ENCODE data around the gene CNTNAP5. TPM values are rescaled to one million over a fixed set of nuclear protein-coding genes. Genes with fewer than 3 reads are reported as not detected.

The CNTNAP5 gene
- total RNA-seq, 3 donors from 2014 or later (not counting 1 experiment from before 2014, with no cell fraction given): not detected

DNA sequence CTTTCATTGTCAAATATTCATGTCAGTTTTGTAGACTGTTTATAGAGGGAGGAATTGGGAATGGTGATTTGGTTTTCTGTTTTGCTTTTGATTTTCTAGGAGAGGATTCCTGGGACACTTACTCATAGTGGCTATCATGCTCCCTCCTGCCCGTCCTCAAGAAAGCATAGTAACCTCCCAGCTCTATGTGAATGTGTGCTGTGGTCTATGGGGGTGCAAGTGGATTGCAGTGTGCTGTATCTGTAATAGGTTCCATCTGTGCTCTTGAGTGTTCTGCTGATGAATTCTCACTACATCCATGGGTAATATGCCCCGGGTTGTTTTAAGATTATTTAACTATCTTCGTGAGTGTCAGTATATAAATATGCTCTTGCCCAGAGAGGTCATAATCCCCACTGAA, 811.3 kb downstream of the CNTNAP5 start:
- Mint-ChIP-seq H3K36me3 (no peaks in the 10 kb centered on the region), H3K4me1 (no peaks in the 10 kb centered on the region), H3K9me3 (peaks cover 12 to 17% of the 10 kb centered on the region in 2 donors), H3K27me3 (ENCODE audit: low read depth in 2 of 2) (no peaks in the 10 kb centered on the region), H3K4me3 (no peak overlapping the region), H3K27ac (no peak overlapping the region)
- Histone ChIP-seq H3K36me3 (ENCODE audit: control insufficient read depth, insufficient read depth, low read length) (no peaks in the 10 kb centered on the region), H3K4me1 (ENCODE audit: control insufficient read depth, insufficient read depth, low read length) (no peaks in the 10 kb centered on the region), H3K27me3 (ENCODE audit: control insufficient read depth, insufficient read depth, low read length) (no peaks in the 10 kb centered on the region), H3K9me3 (ENCODE audit: control insufficient read depth, insufficient read depth, low read length) (peaks cover 2% of the 10 kb centered on the region), H3K27ac (ENCODE audit: low read length) (no peak overlapping the region), H3K4me3 (ENCODE audit: low read length) (no peak overlapping the region)
- intact Hi-C loops (cut with micrococcal nuclease): no loop called here
- DNase-seq (no peak), ATAC-seq (no peak)
- WGBS (ENCODE audit: insufficient coverage): 80% methylated on average over 2 of the region's 3 CpGs
- no peak for TF ChIP-seq CTCF (IDR thresholded peaks at IDR 0.05)

DNA sequence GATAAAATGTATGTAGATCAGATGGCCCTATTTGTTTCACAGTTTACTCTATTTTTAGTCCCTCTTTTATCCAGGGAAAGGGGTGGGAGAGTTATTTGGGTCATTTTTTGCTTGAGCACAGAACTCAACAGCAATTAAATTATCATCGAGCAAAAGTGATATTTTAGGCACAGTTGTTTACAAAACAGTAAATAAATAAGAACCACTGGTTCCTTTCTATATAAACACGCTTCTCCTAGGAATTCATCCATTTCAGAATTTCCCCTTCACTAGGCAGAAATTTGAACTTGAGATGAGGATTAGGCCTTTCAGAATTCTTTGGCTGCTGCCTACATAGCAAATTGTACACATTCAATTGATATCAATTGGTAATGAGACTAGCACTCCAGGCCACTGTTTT, 812.4 kb downstream of the CNTNAP5 start:
- ATAC-seq: no peak
- peaks cover 2% of the 10 kb centered on the region for H3K9me3 ChIP-seq (ENCODE audit: control insufficient read depth, insufficient read depth, low read length)
- H3K4me1 Mint-ChIP-seq: no peaks in the 10 kb centered on the region

GRCh38 chr2:124838406-124838805, 813.3 kb downstream of the CNTNAP5 start:
- no peak for DNase-seq
- H3K4me1 ChIP-seq (ENCODE audit: control insufficient read depth, insufficient read depth, low read length): no peaks in the 10 kb centered on the region
- Mint-ChIP-seq H3K9me3 (peaks cover 13 to 19% of the 10 kb centered on the region in 2 donors), H3K27me3 (ENCODE audit: low read depth in 2 of 2) (no peaks in the 10 kb centered on the region), H3K4me1 (no peaks in the 10 kb centered on the region), H3K4me3 (no peak overlapping the region), H3K36me3 (no peaks in the 10 kb centered on the region), H3K27ac (no peak overlapping the region)
- intact Hi-C loops (cut with micrococcal nuclease): no loop called here
- no peak overlapping the region for H3K27ac ChIP-seq (ENCODE audit: low read length)
- no peaks in the 10 kb centered on the region for H3K36me3 ChIP-seq (ENCODE audit: control insufficient read depth, insufficient read depth, low read length)
- no peak for ATAC-seq
- WGBS (ENCODE audit: insufficient coverage): 96% methylated on average over 3 of the region's 3 CpGs
- no peak overlapping the region for H3K4me3 ChIP-seq (ENCODE audit: low read length)
- H3K27me3 ChIP-seq (ENCODE audit: control insufficient read depth, insufficient read depth, low read length): no peaks in the 10 kb centered on the region
- peaks cover 2% of the 10 kb centered on the region for H3K9me3 ChIP-seq (ENCODE audit: control insufficient read depth, insufficient read depth, low read length)
- no peak for TF ChIP-seq CTCF (IDR thresholded peaks at IDR 0.05)

More for the DNA sequence above, 812.4 kb downstream of the CNTNAP5 start:
- no peaks in the 10 kb centered on the region for H3K27me3 Mint-ChIP-seq (ENCODE audit: low read depth in 2 of 2)
- Histone ChIP-seq H3K36me3 (ENCODE audit: control insufficient read depth, insufficient read depth, low read length) (no peaks in the 10 kb centered on the region), H3K4me3 (ENCODE audit: low read length) (no peak overlapping the region), H3K27ac (ENCODE audit: low read length) (no peak overlapping the region), H3K27me3 (ENCODE audit: control insufficient read depth, insufficient read depth, low read length) (no peaks in the 10 kb centered on the region), H3K4me1 (ENCODE audit: control insufficient read depth, insufficient read depth, low read length) (no peaks in the 10 kb centered on the region)
- H3K36me3 Mint-ChIP-seq: no peaks in the 10 kb centered on the region
- no peak overlapping the region for H3K27ac Mint-ChIP-seq
- intact Hi-C loops (cut with micrococcal nuclease): no loop called here
- H3K9me3 Mint-ChIP-seq: peaks cover 13 to 19% of the 10 kb centered on the region in 2 donors
- no peak for DNase-seq
- no peak overlapping the region for H3K4me3 Mint-ChIP-seq
- no peak for TF ChIP-seq CTCF (IDR thresholded peaks at IDR 0.05)
- WGBS (ENCODE audit: insufficient coverage): 80% methylated on average over 1 of the region's 2 CpGs

DNA sequence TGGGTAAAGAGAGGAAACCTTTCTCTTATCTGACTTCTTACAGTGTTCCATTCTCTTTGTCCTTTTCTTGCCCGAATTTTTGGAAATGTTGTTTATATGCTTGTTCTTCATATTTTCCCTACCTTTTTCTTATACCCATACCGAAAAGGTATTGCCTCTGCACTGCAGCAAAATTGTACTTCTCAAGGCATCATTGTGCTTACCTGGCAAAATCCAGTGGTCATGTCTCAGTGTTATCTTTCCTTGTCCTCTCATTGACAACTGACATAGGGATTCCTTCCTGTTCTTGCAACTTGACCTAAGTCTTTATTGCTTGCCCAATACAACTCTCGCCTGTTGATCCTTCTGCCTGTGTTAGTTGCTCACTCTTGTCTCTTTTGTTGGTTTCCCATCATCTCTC, 842.2 kb downstream of the CNTNAP5 start:
- Histone ChIP-seq H3K27me3 (ENCODE audit: control insufficient read depth, insufficient read depth, low read length) (no peaks in the 10 kb centered on the region), H3K9me3 (ENCODE audit: control insufficient read depth, insufficient read depth, low read length) (peaks cover 3% of the 10 kb centered on the region), H3K4me3 (ENCODE audit: low read length) (no peak overlapping the region), H3K36me3 (ENCODE audit: control insufficient read depth, insufficient read depth, low read length) (no peaks in the 10 kb centered on the region), H3K4me1 (ENCODE audit: control insufficient read depth, insufficient read depth, low read length) (no peaks in the 10 kb centered on the region), H3K27ac (ENCODE audit: low read length) (no peak overlapping the region)
- TF ChIP-seq CTCF (IDR thresholded peaks at IDR 0.05): no peak
- intact Hi-C loops (cut with micrococcal nuclease): no loop called here
- Mint-ChIP-seq H3K4me1 (no peaks in the 10 kb centered on the region), H3K36me3 (no peaks in the 10 kb centered on the region), H3K9me3 (peaks cover 9 to 12% of the 10 kb centered on the region in 2 donors), H3K27ac (no peak overlapping the region), H3K4me3 (no peak overlapping the region), H3K27me3 (ENCODE audit: low read depth in 2 of 2) (no peaks in the 10 kb centered on the region)
- 82% methylated on average over 2 of the region's 3 CpGs for whole genome bisulfite sequencing (ENCODE audit: insufficient coverage)
- no peak for ATAC-seq
- DNase-seq: no peak

Data from natural killer cell (primary cell).